HepG2 (cell line): ENCODE results near the gene ANKRD55. TPM values are rescaled to one million over a fixed set of nuclear protein-coding genes. Genes with fewer than 3 reads are reported as not detected.

ENCODE experiments used
- AHR ChIP-seq: IDR thresholded peaks from 2 replicates; pipeline ENCODE4 v1.6.1; 2018; ENCODE audit warnings: missing genetic modification reagents, missing compliant biosample characterization
- ATM ChIP-seq: fragments of 450-650 bp; IDR thresholded peaks from 2 replicates; pipeline ENCODE4 v1.7.1; 2017; ENCODE audit warnings: mild to moderate bottlenecking, borderline replicate concordance
- BRCA1 ChIP-seq: sonication (generic); formaldehyde crosslinking; IDR thresholded peaks from 2 replicates; pipeline ENCODE4 v1.4.0; 2020; ENCODE audit warnings: missing genetic modification reagents
- FOXP1 ChIP-seq, 2 experiments: fragments of 450-650 bp in 1 of 2; IDR thresholded peaks; 2 replicates each; pipeline ENCODE4 v1.6.1; 2017 to 2018; ENCODE audit warnings: antibody characterized with exemption in 1 of 2
- KDM5A ChIP-seq: fragments of 200-600 bp; sonication (generic); IDR thresholded peaks from 2 replicates; pipeline ENCODE4 v1.7.0; 2018; ENCODE audit warnings: antibody characterized with exemption, mild to moderate bottlenecking, low read length, borderline replicate concordance
- MED1 ChIP-seq: sonication (generic); formaldehyde crosslinking; IDR thresholded peaks from 2 replicates; pipeline ENCODE4 v1.4.0; 2020; ENCODE audit warnings: missing genetic modification reagents
- RARA ChIP-seq: IDR thresholded peaks from 2 replicates; pipeline ENCODE4 v1.6.1; 2016; ENCODE audit warnings: missing genetic modification reagents, missing compliant biosample characterization
- ZFP1 ChIP-seq: IDR thresholded peaks from 2 replicates; pipeline ENCODE4 v1.6.1; 2016
- ZNF232 ChIP-seq: sonication (generic); formaldehyde crosslinking; IDR thresholded peaks from 2 replicates; pipeline ENCODE4 v1.4.0; 2020; ENCODE audit warnings: missing genetic modification reagents, borderline replicate concordance
- ZNF256 ChIP-seq: sonication (generic); formaldehyde crosslinking; conservative IDR thresholded peaks from 2 replicates; pipeline ENCODE4 v1.4.0; 2020; ENCODE audit warnings: missing genetic modification reagents
- ZNF570 ChIP-seq: sonication (generic); formaldehyde crosslinking; IDR thresholded peaks from 2 replicates; pipeline ENCODE4 v1.4.0; 2020; ENCODE audit warnings: mild to moderate bottlenecking, missing genetic modification reagents, borderline replicate concordance
- ZNF777 ChIP-seq: sonication (generic); formaldehyde crosslinking; IDR thresholded peaks from 2 replicates; pipeline ENCODE4 v1.4.0; 2020; ENCODE audit warnings: missing genetic modification reagents
- polyA plus RNA-seq, 8 experiments: library from polyadenylated mRNA; depleted of rRNA in 3 of 8; stranded (reverse) in 7 of 8; unstranded in 1 of 8; fragments of >200 nt; fragmentation: Illumina TruSeq in 4 of 8; extraction: Trizol in 4 of 8; gene quantifications; 2 replicates each; pipeline versions ENCODE4 v1.2.1 to v1.2.3, GENCODE V29; 2011 to 2016; ENCODE audit warnings: low read depth in 4 of 8, missing spikeins in 1 of 8, mixed read lengths in 1 of 8; ENCODE audit not compliant: insufficient read depth in 1 of 8
- total RNA-seq, 5 experiments: library from RNA; depleted of rRNA; stranded (reverse); fragments of >200 nt; fragmentation: Illumina TruSeq; extraction: Trizol; gene quantifications; 2 replicates each; pipeline ENCODE4 v1.2.3, GENCODE V29; 2016; ENCODE audit warnings: low read depth in 1 of 5
- TF ChIP-seq, protein P1 (sequence below), 2 experiments: sonication (generic) in 1 of 2; formaldehyde crosslinking in 1 of 2; IDR thresholded peaks; 2 replicates each; pipeline versions ENCODE4 v1.4.0 to v1.6.1; 2016 to 2020; ENCODE audit warnings: borderline replicate concordance in 1 of 2, low read depth in 1 of 2, mild to moderate bottlenecking in 1 of 2, missing genetic modification reagents in 1 of 2
- TF ChIP-seq, protein P2 (sequence below): sonication (generic); formaldehyde crosslinking; IDR thresholded peaks from 2 replicates; pipeline ENCODE4 v1.4.0; 2020; ENCODE audit warnings: mild to moderate bottlenecking, missing genetic modification reagents

The ANKRD55 gene
- total and polyA plus RNA-seq, 2 of the 13 experiments (the other 11 are each of a cell fraction or from before 2014, with no cell fraction given) = 0.11 to 0.28 TPM

- TF ChIP-seq, protein P1, sequence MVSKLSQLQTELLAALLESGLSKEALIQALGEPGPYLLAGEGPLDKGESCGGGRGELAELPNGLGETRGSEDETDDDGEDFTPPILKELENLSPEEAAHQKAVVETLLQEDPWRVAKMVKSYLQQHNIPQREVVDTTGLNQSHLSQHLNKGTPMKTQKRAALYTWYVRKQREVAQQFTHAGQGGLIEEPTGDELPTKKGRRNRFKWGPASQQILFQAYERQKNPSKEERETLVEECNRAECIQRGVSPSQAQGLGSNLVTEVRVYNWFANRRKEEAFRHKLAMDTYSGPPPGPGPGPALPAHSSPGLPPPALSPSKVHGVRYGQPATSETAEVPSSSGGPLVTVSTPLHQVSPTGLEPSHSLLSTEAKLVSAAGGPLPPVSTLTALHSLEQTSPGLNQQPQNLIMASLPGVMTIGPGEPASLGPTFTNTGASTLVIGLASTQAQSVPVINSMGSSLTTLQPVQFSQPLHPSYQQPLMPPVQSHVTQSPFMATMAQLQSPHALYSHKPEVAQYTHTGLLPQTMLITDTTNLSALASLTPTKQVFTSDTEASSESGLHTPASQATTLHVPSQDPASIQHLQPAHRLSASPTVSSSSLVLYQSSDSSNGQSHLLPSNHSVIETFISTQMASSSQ (IDR thresholded peaks at IDR 0.05; ENCODE audit: low read depth) = 0 out of 2 replicates have a peak, but pooled peaks have one; percentile 14
- TF ChIP-seq, protein P1 (CRISPR knock-in tag; IDR thresholded peaks at IDR 0.05; ENCODE audit: borderline replicate concordance) = 0 out of 2 replicates have a peak, but pooled peaks have one; percentile 46
- no peak for TF ChIP-seq FOXP1 (IDR thresholded peaks at IDR 0.05)
- TF ChIP-seq FOXP1 (CRISPR knock-in tag; IDR thresholded peaks at IDR 0.05) = peak; percentile 26; the same call in 1 of the 2 replicates
- TF ChIP-seq ZNF570 (CRISPR knock-in tag) = no peak
- TF ChIP-seq BRCA1 (CRISPR knock-in tag) = no peak
- TF ChIP-seq ZNF256 (CRISPR knock-in tag) = no peak
- TF ChIP-seq RARA (CRISPR knock-in tag) = peak; percentile 59
- TF ChIP-seq, protein P2, sequence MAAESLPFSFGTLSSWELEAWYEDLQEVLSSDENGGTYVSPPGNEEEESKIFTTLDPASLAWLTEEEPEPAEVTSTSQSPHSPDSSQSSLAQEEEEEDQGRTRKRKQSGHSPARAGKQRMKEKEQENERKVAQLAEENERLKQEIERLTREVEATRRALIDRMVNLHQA (CRISPR knock-in tag) = no peak
- no peak for TF ChIP-seq ATM
- TF ChIP-seq MED1 (CRISPR knock-in tag) = 0 out of 2 replicates have a peak, but pooled peaks have one; percentile 23
- no peak for TF ChIP-seq KDM5A
- no peak for TF ChIP-seq ZNF777 (CRISPR knock-in tag)
- no peak for TF ChIP-seq AHR (CRISPR knock-in tag)
- TF ChIP-seq ZFP1 (CRISPR knock-in tag) = peak; percentile 100
- TF ChIP-seq ZNF232 (CRISPR knock-in tag) = no peak
Observed at GRCh38 chr5:56053363-56053762, 179.8 kb downstream of the ANKRD55 start (continued).
